HG02840 (cell line): ENCODE measurements around the gene IFNA8.
"Not testable (repeated sequence)": the region's sequence is repeated elsewhere in the genome, so short reads cannot be mapped to it uniquely, and the experiment has no call there.

Experiments used
- ATAC-seq: cut with Tn5 transposase; IDR thresholded peaks from one replicate; pipeline ENCODE4 v1.9.1; 2021; ENCODE audit warnings: mild to moderate bottlenecking, moderate library complexity, moderate number of reproducible peaks; ENCODE audit not compliant: unreplicated experiment, low FRiP score

The IFNA8 gene

GRCh38 chr9:21408817-21409216 is at the start of gene IFNA8:
Gene IFNA8, plus strand, starts transcription at chr9:21409117. Its CDS starts 60 bp downstream, at chr9:21409177.
- ATAC-seq = no peak

- ATAC-seq = no peak
These were observed 46.6 kb upstream of the IFNA8 start for GRCh38 chr9:21362287-21362686.

- ATAC-seq = peak; percentile 75
These were observed 41.7 kb upstream of the IFNA8 start for GRCh38 chr9:21367169-21367568.

GRCh38 chr9:21367957-21368356 is 41.0 kb upstream of the IFNA8 start, which contains the start of gene IFNA13:
Gene IFNA13, minus strand, starts transcription at chr9:21368057. Its CDS starts 47 bp downstream, at chr9:21368010.
- ATAC-seq = no peak

GRCh38 chr9:21371467-21371866 is 37.5 kb upstream of the IFNA8 start:
- not testable (repeated sequence) for ATAC-seq

- ATAC-seq = peak; percentile 99
These were observed 27.2 kb upstream of the IFNA8 start for GRCh38 chr9:21381448-21382339.

- no peak for ATAC-seq
These were observed 25.3 kb upstream of the IFNA8 start for GRCh38 chr9:21383627-21384026.

GRCh38 chr9:21385131-21385670 is 23.7 kb upstream of the IFNA8 start, which contains the start of gene IFNA2:
Gene IFNA2, minus strand, starts transcription at chr9:21385398. Its CDS starts 69 bp downstream, at chr9:21385329.
- no peak for ATAC-seq

GRCh38 chr9:21392270-21392669 is 16.6 kb upstream of the IFNA8 start:
- ATAC-seq = peak; percentile 52

GRCh38 chr9:21395778-21396717 is 12.9 kb upstream of the IFNA8 start:
- ATAC-seq = peak; percentile 72

GRCh38 chr9:21398955-21399489 is 9.9 kb upstream of the IFNA8 start:
- no peak for ATAC-seq

- ATAC-seq = no peak
These were observed 9.0 kb upstream of the IFNA8 start for GRCh38 chr9:21399956-21400355.

GRCh38 chr9:21402386-21403251 is 6.3 kb upstream of the IFNA8 start:
- peak; percentile 60 for ATAC-seq

GRCh38 chr9:21404146-21404545 is 4.8 kb upstream of the IFNA8 start:
- no peak for ATAC-seq

- ATAC-seq = no peak
These were observed 3.2 kb downstream of the IFNA8 start for GRCh38 chr9:21412107-21412506.

GRCh38 chr9:21413151-21413550 is 4.2 kb downstream of the IFNA8 start:
- no peak for ATAC-seq

GRCh38 chr9:21413624-21414023 is 4.7 kb downstream of the IFNA8 start:
- ATAC-seq = no peak

- no peak for ATAC-seq
These were observed 5.5 kb downstream of the IFNA8 start for GRCh38 chr9:21414220-21414940.
